Stimulated activated naive CD8-positive, alpha-beta T cell treated with anti-CD3 and anti-CD28 coated beads, Interleukin-15, amount 100 ng/mL, for 72 hours (primary cell): ENCODE data around the gene RARG.

Experiments
- ATAC-seq: fragments of 150-1000 bp; cut with Tn5 transposase; 2 replicates; pipeline ENCODE4 v1.10.0; 2021; ENCODE audit warnings: mild to moderate bottlenecking, moderate library complexity
- DNase-seq, 2 donors: peaks; one replicate each; pipeline ENCODE4 v3.0.0; 2021 to 2022
- H3K27ac Mint-ChIP-seq, 2 donors: one replicate each; pipeline ENCODE4 v1.8.0; 2022; ENCODE audit warnings: mild to moderate bottlenecking in 2 of 2, mixed read lengths in 2 of 2, moderate library complexity in 2 of 2
- H3K27me3 Mint-ChIP-seq: one replicate; pipeline ENCODE4 v1.8.0; 2022; ENCODE audit warnings: mixed read lengths
- H3K4me1 Mint-ChIP-seq: one replicate; pipeline ENCODE4 v1.8.0; 2022; ENCODE audit warnings: mild to moderate bottlenecking, mixed read lengths
- H3K4me3 Mint-ChIP-seq, 2 donors: one replicate each; pipeline ENCODE4 v1.8.0; 2022; ENCODE audit warnings: mild to moderate bottlenecking in 2 of 2, mixed read lengths in 2 of 2, moderate library complexity in 1 of 2
- H3K9me3 Mint-ChIP-seq, 2 donors: one replicate each; pipeline ENCODE4 v1.8.0; 2022; ENCODE audit warnings: mixed read lengths in 2 of 2

RARG gene

DNA sequence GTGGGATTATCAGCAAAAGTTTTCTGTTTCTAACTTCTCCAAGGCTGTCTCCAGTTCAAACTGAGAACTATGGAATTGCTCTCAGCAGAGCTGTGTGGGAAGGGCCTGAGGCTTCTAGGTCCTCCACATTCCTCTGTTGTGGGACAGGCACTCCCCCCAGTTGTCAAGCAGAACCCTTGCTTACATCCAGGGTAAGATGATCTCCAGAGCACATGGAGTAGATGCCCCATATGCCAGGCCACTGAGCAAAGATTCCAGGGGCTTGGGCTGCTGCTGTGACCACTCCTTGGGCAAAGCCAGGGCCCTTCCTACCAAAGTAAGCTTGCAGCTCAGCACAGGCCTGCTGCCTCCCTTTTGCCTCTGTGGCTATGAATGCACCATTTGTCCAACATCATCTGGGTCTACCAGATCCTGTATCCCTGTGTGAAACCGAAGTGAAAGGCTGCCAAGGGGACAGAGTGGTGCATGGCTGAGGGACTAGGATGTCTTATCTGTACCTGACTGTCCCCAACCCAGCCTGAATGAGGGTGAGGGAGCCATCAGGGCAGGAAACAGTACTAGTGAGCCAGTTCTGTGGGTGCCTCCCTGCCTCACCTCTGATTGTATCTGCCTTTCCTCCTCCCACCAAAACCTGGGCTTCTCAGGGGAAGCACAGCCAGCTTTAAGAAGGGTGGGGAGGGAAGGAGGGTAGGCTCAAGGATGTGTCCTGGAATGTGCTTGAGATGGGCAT is 23.0 kb upstream of the RARG start:
- no peaks in the 10 kb centered on the region for H3K9me3 Mint-ChIP-seq
- no peak for ATAC-seq
- no peak overlapping the region for H3K4me3 Mint-ChIP-seq
- peak overlapping the region; percentile 31 to 55 for H3K27ac Mint-ChIP-seq
- H3K4me1 Mint-ChIP-seq = peaks cover 62% of the 10 kb centered on the region
- no peak for DNase-seq
- no peaks in the 10 kb centered on the region for H3K27me3 Mint-ChIP-seq

DNA sequence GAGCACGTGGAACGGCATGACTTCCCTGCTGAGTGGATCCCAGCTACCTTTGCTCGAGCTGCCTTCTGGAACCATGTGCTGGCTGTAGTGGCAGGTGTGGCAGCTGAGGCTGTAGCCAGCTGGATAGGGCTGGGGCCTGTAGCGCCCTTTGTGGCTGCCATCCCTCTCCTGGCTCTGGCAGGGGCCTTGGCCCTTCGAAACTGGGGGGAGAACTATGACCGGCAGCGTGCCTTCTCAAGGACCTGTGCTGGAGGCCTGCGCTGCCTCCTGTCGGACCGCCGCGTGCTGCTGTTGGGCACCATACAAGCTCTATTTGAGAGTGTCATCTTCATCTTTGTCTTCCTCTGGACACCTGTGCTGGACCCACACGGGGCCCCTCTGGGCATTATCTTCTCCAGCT is 21.3 kb upstream of the RARG start:
- Mint-ChIP-seq H3K4me1 (peaks cover 50% of the 10 kb centered on the region), H3K27ac (peak overlapping the region; percentile 84 to 98), H3K9me3 (no peaks in the 10 kb centered on the region), H3K27me3 (no peaks in the 10 kb centered on the region), H3K4me3 (peak overlapping the region; percentile 94 to 98)
- DNase-seq (no peak), ATAC-seq (no peak)

DNA sequence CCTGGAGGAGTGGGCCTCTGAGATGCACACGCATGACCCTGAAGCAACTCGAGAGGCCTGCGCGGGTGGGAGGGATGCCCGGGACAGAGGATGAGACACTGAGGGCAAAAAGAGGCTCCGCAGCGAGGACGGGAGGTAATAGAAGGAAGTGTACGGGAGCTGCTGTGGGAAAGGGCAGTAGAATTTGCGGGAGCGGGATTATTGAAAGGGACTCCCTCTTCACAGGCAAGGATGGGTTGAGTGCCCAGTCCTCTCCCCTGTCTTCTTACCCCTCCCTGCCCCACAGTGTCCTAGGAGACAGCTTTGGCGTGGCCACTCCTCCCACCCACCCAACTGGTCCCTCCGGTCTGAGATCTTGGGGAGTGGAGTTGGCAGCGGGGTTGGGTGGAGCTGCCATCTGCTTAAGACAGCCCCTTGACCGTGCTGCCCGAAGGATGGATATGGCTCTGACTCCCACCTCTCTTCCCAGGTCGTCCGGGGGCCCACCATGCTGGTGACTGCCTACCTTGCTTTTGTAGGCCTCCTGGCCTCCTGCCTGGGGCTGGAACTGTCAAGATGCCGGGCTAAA is 20.4 kb upstream of the RARG start:
- peak; percentile 21 for ATAC-seq
- Mint-ChIP-seq H3K27me3 (no peaks in the 10 kb centered on the region), H3K9me3 (no peaks in the 10 kb centered on the region), H3K4me1 (peaks cover 50% of the 10 kb centered on the region), H3K4me3 (peak overlapping the region; percentile 94 to 98), H3K27ac (peak overlapping the region; percentile 98)
- DNase-seq = no peak

DNA sequence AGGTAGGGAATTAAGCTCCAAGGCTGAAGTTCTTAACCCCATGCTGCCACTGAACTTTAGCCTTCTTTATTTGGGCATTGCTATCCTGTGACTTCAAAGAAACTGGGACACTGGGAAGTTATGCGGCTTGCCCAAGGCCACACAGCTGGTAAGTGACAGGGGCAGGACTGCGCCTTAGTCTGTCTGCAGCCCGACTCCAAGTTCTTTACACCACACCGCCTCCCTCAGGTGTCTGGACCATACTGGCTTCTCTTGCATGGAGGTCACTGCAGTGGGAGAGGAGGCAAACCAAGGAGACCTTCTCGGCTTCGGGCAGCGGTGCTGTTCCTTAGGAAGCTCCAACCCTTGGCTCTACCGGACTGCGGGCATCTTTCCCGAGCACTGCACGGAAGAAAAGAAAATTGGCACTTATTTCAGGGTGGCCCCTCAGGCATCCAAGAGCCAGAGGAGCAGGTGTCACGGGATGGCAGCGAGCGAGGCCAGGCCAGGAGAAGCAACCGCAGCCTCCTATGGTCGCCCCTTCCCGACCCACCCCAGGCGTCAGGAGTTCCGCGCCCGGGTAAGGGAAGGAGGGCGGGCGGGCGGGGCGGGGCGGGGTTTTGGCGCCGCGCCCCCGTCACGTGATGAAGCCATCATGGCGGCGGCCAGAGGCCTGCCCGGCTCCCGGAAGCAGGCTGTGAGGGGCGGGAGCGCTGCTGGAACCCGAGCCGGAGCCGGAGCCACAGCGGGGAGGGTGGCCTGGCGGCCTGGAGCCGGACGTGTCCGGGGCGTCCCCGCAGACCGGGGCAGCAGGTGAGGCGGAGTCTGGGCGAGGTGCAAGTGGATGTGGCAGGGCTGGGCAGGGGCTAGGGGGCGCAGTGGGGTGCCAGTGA is 19.7 kb upstream of the RARG start:
- H3K9me3 Mint-ChIP-seq = no peaks in the 10 kb centered on the region
- H3K27me3 Mint-ChIP-seq = no peaks in the 10 kb centered on the region
- DNase-seq (peak; percentile 68 to 72), ATAC-seq (peak; percentile 93)
- peaks cover 55% of the 10 kb centered on the region for H3K4me1 Mint-ChIP-seq
- H3K27ac Mint-ChIP-seq = peak overlapping the region; percentile 98
- H3K4me3 Mint-ChIP-seq = peak overlapping the region; percentile 94 to 98

DNA sequence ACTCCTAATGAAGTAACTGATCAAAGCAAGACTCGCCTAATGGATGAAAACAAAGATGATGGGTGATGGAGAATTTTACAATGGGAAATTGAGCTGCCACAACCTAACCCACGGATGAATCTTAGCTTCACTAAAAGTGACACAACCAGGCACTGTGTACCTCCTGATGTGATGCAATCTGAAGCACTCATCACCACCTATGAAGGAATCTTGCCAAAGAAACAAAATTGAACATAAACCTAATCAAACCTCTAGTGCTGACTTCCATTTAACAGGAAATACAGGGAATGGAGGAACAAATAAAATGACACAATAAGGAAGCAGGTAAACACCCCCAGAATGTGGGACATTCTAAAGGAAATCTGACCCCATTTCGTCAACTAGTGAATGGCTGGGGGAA is 13.3 kb upstream of the RARG start:
- Mint-ChIP-seq H3K4me3 (no peak overlapping the region), H3K4me1 (peaks cover 13% of the 10 kb centered on the region), H3K27ac (no peak overlapping the region), H3K9me3 (no peaks in the 10 kb centered on the region), H3K27me3 (peaks cover 12% of the 10 kb centered on the region)
- ATAC-seq = no peak
- DNase-seq = no peak

DNA sequence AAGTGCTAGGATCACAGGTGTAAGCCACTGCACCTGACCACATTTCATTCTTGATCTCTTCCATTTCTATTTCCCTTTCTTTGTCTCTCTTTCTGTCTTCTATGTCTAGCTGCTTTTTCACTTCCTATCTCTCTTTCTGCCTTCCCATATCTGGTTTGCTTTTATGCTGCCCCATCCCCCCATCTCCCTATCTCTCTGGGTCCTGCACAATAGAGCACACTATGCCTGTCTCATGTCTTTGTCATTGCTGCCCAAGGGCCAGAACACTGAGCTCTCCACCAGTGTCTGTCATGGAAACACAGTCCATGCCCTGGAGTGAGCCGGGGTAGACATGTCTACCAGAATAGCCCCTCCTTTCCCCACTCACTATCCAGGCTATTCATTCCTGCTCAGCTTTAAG is 12.3 kb upstream of the RARG start:
- H3K9me3 Mint-ChIP-seq = no peaks in the 10 kb centered on the region
- H3K27ac Mint-ChIP-seq = no peak overlapping the region
- no peak overlapping the region for H3K4me3 Mint-ChIP-seq
- H3K4me1 Mint-ChIP-seq = peaks cover 13% of the 10 kb centered on the region
- DNase-seq (no peak), ATAC-seq (no peak)
- peaks cover 12% of the 10 kb centered on the region for H3K27me3 Mint-ChIP-seq

DNA sequence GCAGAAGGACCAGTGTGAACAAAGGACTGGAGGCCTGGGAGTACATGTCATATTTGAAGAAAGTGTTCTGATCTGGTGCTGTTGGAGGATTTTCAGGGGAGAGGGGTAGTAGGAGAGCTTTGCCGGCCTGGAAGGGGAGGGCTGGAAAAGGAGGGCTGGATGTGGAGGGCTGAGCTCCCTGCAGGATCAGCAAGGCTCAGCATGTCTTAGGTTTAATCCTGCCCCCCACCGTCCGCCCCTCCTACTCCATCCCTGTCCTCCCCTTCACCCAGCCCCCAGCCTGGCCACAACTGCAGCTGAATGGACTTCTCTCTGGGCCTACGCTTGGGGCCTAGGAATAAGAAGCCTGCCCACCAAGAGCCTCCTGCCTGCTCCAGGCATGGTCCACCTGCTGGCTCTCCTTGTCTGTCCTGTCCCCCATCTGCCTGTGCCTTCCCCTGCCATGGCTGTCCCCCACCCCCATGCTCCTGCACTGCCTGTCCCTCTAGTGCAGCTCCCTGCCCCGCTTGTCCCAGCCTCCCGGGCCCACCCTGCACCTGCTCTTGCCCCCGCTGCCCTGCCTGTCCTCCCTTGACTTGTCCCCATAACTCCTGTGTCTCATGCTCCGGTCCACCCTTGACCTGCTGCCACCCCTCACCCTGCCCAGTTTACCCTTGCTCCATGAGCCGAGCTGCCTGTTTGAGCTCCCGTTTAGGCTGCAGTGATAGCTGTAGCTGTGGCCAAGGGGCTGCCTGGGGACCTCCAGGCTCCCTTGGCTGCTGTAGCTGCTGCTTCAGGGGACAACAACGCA is 9.8 kb upstream of the RARG start:
- Mint-ChIP-seq H3K27ac (no peak overlapping the region), H3K27me3 (peaks cover 12% of the 10 kb centered on the region), H3K4me3 (no peak overlapping the region), H3K9me3 (no peaks in the 10 kb centered on the region), H3K4me1 (peaks cover 12% of the 10 kb centered on the region)
- ATAC-seq (peak; percentile 26), DNase-seq (no peak)

DNA sequence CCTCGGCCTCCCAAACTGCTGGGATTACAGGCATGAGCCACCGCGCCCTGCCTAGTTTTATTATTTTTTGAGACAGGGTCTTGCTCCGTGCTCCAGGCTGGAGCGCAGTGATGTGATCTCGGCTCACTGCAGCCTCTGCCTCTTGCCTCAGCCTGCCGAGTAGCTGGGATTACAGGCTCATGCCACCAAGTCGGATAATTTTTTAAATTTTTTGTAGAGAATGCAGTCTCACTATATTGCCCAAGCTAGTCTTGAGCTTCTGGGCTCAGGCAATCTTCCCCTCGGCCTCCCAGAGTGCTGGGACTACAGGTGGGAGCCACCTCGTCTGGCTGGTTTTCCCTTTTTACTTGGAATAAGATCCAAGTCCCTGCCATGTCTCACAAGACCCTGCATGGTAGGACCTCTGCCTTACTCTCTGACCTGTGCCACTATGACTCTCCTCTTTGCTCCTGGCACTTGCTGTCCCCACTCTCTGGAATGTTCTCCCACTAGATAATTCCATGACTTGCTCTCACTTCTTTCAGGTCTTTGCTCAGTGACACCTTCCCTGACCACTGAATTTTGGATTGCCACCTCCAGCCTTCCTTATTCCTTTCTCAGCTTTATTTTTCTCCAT is 7.7 kb upstream of the RARG start:
- peak overlapping the region in 1 of 2 donors; percentile 20 for H3K27ac Mint-ChIP-seq
- no peaks in the 10 kb centered on the region for H3K9me3 Mint-ChIP-seq
- H3K4me3 Mint-ChIP-seq = no peak overlapping the region
- ATAC-seq (no peak), DNase-seq (no peak)
- H3K4me1 Mint-ChIP-seq = peaks cover 30% of the 10 kb centered on the region
- H3K27me3 Mint-ChIP-seq = peaks cover 12% of the 10 kb centered on the region

DNA sequence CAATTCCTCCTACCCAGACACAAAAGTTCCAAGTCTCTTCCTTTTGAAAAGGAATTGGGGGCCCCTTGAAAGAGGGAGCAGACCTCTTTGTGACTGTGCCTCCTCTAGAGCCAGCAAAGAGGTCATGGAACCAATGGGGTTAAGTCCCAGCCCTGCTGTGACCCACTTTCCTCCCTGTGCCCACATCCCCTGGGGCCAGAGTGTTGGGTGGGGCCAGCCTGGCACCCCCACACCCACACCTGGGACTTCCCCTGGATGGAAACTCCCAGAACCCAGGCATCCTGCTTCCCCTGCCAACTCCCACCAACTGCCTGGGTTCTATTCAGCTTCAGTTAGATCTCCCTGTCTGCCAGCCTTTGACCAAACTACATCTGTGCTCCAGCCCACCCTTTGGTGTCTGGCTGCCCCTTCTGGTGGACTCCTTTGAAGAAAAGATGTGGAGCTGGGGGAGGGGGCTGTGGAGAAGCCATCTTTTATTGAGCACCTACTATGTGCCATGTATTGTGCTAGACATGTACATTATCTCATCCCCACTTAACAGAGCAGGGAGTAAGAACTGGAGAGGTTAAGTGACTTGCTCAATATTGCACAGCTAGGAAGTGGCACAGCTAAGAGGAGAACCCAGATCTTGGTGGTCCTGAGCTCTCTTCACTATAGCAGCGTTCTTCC is 4.6 kb upstream of the RARG start:
- H3K27ac Mint-ChIP-seq = peak overlapping the region; percentile 27 to 93

DNA sequence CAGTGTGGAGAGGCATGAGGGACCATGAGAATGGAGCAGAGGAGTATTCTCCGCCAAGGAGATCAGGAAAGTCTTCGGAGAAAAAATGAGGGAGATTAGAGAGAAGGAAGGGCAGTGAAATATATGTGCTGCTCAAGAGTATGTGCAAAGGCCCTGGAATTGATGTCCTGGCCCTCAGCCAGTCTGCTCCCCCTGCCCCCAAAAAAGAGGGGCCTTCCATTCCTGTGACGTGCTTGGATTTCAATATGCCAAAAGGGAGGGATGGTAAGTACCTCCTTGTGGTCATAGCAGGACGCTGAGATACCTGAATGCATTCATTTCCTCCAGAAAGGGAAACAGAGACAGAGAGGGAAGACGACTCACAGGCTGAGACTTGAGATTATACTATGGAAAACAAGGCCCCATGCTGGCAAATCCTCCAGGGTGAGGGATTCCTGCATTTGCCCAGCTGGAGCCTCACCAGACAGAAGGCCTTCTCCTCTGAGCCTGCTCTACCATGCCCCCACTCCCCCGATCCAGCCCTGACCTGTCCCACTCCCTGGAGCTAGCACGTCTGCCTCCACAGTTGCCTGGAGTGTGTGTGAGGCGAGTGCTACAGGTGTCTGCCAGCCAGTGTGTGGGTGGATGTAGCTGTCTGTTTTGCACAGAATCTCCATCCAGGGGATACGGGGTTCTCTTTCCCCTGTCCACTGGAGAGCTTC is 3.9 kb upstream of the RARG start:
- DNase-seq (no peak), ATAC-seq (peak; percentile 22)
- peaks cover 56% of the 10 kb centered on the region for H3K4me1 Mint-ChIP-seq
- peak overlapping the region; percentile 2 to 78 for H3K4me3 Mint-ChIP-seq
- H3K9me3 Mint-ChIP-seq = no peaks in the 10 kb centered on the region
- peak overlapping the region; percentile 27 to 93 for H3K27ac Mint-ChIP-seq
- H3K27me3 Mint-ChIP-seq = no peaks in the 10 kb centered on the region

More for the DNA sequence above, 4.6 kb upstream of the RARG start:
- ATAC-seq = peak; percentile 52
- H3K4me3 Mint-ChIP-seq = peak overlapping the region; percentile 2 to 78
- H3K27me3 Mint-ChIP-seq = no peaks in the 10 kb centered on the region
- DNase-seq = peak in 1 of 2 donors; percentile 59
- H3K4me1 Mint-ChIP-seq = peaks cover 49% of the 10 kb centered on the region
- H3K9me3 Mint-ChIP-seq = no peaks in the 10 kb centered on the region

DNA sequence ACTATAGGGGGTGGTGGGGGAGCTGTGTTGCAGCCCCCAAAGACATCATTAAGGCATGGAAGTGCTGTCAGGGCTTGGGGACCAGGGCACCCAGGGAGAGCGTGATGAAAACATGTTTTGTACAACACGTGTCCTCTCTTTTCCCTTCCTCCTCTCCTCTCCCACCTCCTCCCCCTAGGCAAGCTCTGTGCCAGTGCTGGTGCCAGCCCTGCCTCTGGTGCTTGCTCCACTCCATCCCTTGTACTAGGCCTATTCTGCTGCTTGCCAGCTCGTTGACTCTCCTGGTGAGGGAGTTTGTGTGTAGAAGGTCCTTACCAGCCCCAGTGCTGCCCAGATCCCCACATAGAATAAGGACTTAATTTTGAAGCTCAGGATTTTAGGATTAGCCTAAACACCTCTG is 3.2 kb upstream of the RARG start:
- Mint-ChIP-seq H3K9me3 (no peaks in the 10 kb centered on the region), H3K4me1 (peaks cover 63% of the 10 kb centered on the region)

DNA sequence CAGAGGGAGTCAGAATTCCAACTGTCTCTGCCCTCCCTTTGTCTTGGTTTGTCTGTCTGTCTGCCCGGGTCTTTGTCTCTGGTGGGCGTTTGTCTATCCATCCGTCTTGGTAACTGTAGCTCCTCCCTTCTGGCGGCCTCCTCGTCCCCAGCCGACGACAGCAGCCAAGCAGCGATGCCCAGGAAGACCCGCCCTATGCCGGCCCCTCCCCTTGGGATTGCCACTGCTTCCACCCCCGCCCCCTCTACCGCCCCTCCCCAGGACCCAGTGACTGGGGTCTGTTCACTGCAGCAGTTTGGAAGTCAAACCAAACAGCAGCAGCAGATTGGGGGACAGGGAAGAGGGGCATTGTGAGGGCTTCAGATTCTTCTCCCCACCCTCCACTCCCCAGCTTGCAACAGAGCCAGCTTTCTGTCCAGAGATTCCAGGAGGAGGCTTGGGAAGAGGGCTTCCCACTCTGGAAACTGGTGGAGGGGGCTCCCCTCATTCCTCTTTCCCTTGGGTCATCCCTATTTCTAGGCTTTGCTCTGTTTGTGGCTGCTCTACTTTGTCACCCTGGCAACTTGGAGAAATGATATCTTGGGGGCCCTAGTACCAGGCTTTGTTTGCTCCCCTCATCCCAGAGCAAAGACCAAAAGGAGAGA is 2.4 kb upstream of the RARG start:
- Mint-ChIP-seq H3K9me3 (no peaks in the 10 kb centered on the region), H3K4me1 (peaks cover 71% of the 10 kb centered on the region), H3K27me3 (no peaks in the 10 kb centered on the region), H3K4me3 (peak overlapping the region; percentile 48 to 93), H3K27ac (peak overlapping the region in 1 of 2 donors; percentile 44)
- ATAC-seq = no peak
- no peak for DNase-seq

More for the DNA sequence above, 3.2 kb upstream of the RARG start:
- ATAC-seq (no peak), DNase-seq (no peak)
- no peak overlapping the region for H3K4me3 Mint-ChIP-seq
- H3K27ac Mint-ChIP-seq = no peak overlapping the region
- H3K27me3 Mint-ChIP-seq = no peaks in the 10 kb centered on the region

DNA sequence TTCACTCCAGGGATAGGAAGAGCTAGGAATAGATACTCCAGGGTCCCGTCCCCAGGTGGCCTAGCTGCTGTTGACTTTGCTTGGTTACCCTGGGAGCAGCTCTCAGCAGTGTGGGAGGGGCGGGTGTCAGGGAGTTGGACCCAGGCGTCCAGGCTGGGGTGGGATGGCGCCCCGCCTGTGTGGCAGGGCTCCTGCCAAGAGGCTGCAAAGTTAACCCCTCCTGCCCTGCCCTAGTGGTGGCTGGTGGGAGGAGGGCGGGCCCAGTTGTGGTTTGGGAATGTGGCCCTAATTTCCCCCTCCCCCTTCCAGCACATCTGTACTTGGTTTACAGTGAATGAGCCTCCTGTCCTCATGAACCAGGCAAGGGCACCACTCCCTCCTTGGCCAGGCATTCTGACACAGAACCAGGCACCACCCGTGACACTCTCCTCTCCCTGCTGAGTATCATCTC is 1.7 kb upstream of the RARG start:
- Mint-ChIP-seq H3K9me3 (no peaks in the 10 kb centered on the region), H3K4me3 (peak overlapping the region; percentile 48 to 93), H3K27ac (no peak overlapping the region), H3K27me3 (no peaks in the 10 kb centered on the region), H3K4me1 (peaks cover 78% of the 10 kb centered on the region)
- DNase-seq (no peak), ATAC-seq (no peak)
